Peyer's patch (tissue), 4 donors: ENCODE measurements around the gene KLKB1.

ENCODE experiments used
- POLR2A ChIP-seq, 2 donors: fragments of 450-650 bp; IDR thresholded peaks; one replicate each; pipeline ENCODE4 v1.5.1; 2017; ENCODE audit warnings: antibody characterized with exemption in 2 of 2, mild to moderate bottlenecking in 2 of 2, moderate library complexity in 2 of 2
- TF ChIP-seq, protein P1 (sequence below), 6 experiments: fragments of 450-650 bp in 4 of 6; fragments of 200-600 bp in 2 of 6; sonication (generic) in 1 of 6; IDR thresholded peaks; one replicate each; pipeline ENCODE4 v1.5.1; 2017 to 2019; ENCODE audit warnings: antibody characterized with exemption in 6 of 6, mild to moderate bottlenecking in 3 of 6, moderate library complexity in 1 of 6

DNA sequence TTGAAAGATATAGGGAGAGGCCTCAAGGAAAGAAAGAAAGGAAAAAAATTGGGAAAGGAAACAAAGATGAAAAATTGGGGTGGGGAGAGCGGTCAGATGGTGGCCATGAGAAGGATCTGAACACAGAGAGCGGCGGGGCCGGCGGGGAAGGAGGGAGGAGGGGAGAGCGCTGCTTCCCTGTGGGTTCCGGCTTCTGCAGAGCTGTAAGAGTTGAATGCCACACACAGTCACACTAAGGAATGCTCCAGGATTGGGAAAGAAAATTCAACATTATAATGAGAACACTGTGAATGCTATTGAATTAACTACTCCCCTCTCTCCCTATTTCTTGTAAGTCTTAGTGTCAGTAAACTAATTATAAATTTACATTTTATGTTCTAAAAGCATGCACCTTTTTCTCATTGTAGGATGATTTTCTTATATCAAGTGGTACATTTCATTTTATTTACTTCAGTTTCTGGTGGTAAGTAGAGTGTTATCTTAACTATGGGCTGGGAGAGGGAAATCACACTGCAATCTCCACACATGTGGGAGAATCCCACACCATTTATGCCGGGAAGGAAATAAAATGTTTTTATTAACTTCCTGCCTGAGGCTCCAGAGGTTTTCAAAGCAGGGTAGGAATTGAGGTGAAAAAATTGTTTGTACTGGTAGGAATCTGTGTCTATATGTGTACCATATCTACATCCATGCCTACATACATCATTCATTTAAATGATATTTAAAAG lies 39.6 kb downstream of the KLKB1 start:
- TF ChIP-seq, protein P1, sequence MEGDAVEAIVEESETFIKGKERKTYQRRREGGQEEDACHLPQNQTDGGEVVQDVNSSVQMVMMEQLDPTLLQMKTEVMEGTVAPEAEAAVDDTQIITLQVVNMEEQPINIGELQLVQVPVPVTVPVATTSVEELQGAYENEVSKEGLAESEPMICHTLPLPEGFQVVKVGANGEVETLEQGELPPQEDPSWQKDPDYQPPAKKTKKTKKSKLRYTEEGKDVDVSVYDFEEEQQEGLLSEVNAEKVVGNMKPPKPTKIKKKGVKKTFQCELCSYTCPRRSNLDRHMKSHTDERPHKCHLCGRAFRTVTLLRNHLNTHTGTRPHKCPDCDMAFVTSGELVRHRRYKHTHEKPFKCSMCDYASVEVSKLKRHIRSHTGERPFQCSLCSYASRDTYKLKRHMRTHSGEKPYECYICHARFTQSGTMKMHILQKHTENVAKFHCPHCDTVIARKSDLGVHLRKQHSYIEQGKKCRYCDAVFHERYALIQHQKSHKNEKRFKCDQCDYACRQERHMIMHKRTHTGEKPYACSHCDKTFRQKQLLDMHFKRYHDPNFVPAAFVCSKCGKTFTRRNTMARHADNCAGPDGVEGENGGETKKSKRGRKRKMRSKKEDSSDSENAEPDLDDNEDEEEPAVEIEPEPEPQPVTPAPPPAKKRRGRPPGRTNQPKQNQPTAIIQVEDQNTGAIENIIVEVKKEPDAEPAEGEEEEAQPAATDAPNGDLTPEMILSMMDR (IDR thresholded peaks at IDR 0.05), result no peak
- TF ChIP-seq POLR2A (IDR thresholded peaks at IDR 0.05), result no peak
